Measurements from ENCODE around the gene TRMT1L. TPM values are rescaled to one million over a fixed set of nuclear protein-coding genes. Genes with fewer than 3 reads are reported as not detected.

Gene TRMT1L
- total and polyA plus RNA-seq, 5 donors from 2014 or later: 12.3 to 23.7 (median 20.2) TPM

GRCh38 chr1:185087101-185087500 is 69.7 kb downstream of the TRMT1L start:
- peaks cover 20% of the 10 kb centered on the region for H3K36me3 ChIP-seq (ENCODE audit: control insufficient read depth, insufficient read depth, low read length)
- H3K4me3 ChIP-seq (ENCODE audit: low read depth, low read length): no peak overlapping the region
- no peak for DNase-seq
- H3K27ac ChIP-seq (ENCODE audit: insufficient read depth, low read length, poor library complexity, severe bottlenecking): no peak overlapping the region
- no peak for ATAC-seq (ENCODE audit: low read depth in 2 of 2)
- Mint-ChIP-seq H3K9me3 (peaks cover 0 to 3% (median 0%) of the 10 kb centered on the region in 7 donors), H3K27ac (no peak overlapping the region), H3K27me3 (no peaks in the 10 kb centered on the region), H3K4me1 (peaks cover 8 to 28% (median 15%) of the 10 kb centered on the region in 4 donors), H3K4me3 (no peak overlapping the region), H3K36me3 (peaks cover 20% of the 10 kb centered on the region)
- no peaks in the 10 kb centered on the region for H3K27me3 ChIP-seq (ENCODE audit: control insufficient read depth, insufficient read depth, low read length)
- no peaks in the 10 kb centered on the region for H3K9me3 ChIP-seq (ENCODE audit: control insufficient read depth in 2 of 2, low read length in 2 of 2)
- no peaks in the 10 kb centered on the region for H3K4me1 ChIP-seq (ENCODE audit: control insufficient read depth, insufficient read depth, low read length, poor library complexity, severe bottlenecking)

- Mint-ChIP-seq H3K27me3 (no peaks in the 10 kb centered on the region), H3K9me3 (peaks cover 0 to 3% (median 0%) of the 10 kb centered on the region in 7 donors), H3K36me3 (peaks cover 16% of the 10 kb centered on the region), H3K27ac (no peak overlapping the region), H3K4me3 (no peak overlapping the region), H3K4me1 (peaks cover 8 to 38% (median 22%) of the 10 kb centered on the region in 4 donors)
- Histone ChIP-seq H3K36me3 (ENCODE audit: control insufficient read depth, insufficient read depth, low read length) (peaks cover 12% of the 10 kb centered on the region), H3K27ac (ENCODE audit: insufficient read depth, low read length, poor library complexity, severe bottlenecking) (no peak overlapping the region), H3K9me3 (ENCODE audit: control insufficient read depth in 2 of 2, low read length in 2 of 2) (no peaks in the 10 kb centered on the region), H3K27me3 (ENCODE audit: control insufficient read depth, insufficient read depth, low read length) (no peaks in the 10 kb centered on the region), H3K4me1 (ENCODE audit: control insufficient read depth, insufficient read depth, low read length, poor library complexity, severe bottlenecking) (no peaks in the 10 kb centered on the region), H3K4me3 (ENCODE audit: low read depth, low read length) (no peak overlapping the region)
- no peak for ATAC-seq (ENCODE audit: low read depth in 2 of 2)
- DNase-seq: no peak
These were observed 72.9 kb downstream of the TRMT1L start for GRCh38 chr1:185083818-185084217.

GRCh38 chr1:185080422-185080821 is 76.3 kb downstream of the TRMT1L start:
- no peaks in the 10 kb centered on the region for H3K27me3 ChIP-seq (ENCODE audit: control insufficient read depth, insufficient read depth, low read length)
- H3K4me1 ChIP-seq (ENCODE audit: control insufficient read depth, insufficient read depth, low read length, poor library complexity, severe bottlenecking): no peaks in the 10 kb centered on the region
- peaks cover 4% of the 10 kb centered on the region for H3K36me3 Mint-ChIP-seq
- no peaks in the 10 kb centered on the region for H3K9me3 ChIP-seq (ENCODE audit: control insufficient read depth in 2 of 2, low read length in 2 of 2)
- H3K27ac Mint-ChIP-seq: no peak overlapping the region
- no peak overlapping the region for H3K4me3 ChIP-seq (ENCODE audit: low read depth, low read length)
- DNase-seq (no peak), ATAC-seq (ENCODE audit: low read depth in 2 of 2) (no peak)
- peaks cover 0 to 4% (median 0%) of the 10 kb centered on the region in 7 donors for H3K9me3 Mint-ChIP-seq
- H3K4me3 Mint-ChIP-seq: no peak overlapping the region
- H3K36me3 ChIP-seq (ENCODE audit: control insufficient read depth, insufficient read depth, low read length): no peaks in the 10 kb centered on the region
- H3K27ac ChIP-seq (ENCODE audit: insufficient read depth, low read length, poor library complexity, severe bottlenecking): no peak overlapping the region
- peaks cover 15 to 40% (median 24%) of the 10 kb centered on the region in 4 donors for H3K4me1 Mint-ChIP-seq
- no peaks in the 10 kb centered on the region for H3K27me3 Mint-ChIP-seq

GRCh38 chr1:185077374-185077773 is 79.4 kb downstream of the TRMT1L start:
- Histone ChIP-seq H3K4me1 (ENCODE audit: control insufficient read depth, insufficient read depth, low read length, poor library complexity, severe bottlenecking) (no peaks in the 10 kb centered on the region), H3K36me3 (ENCODE audit: control insufficient read depth, insufficient read depth, low read length) (no peaks in the 10 kb centered on the region), H3K9me3 (ENCODE audit: control insufficient read depth in 2 of 2, low read length in 2 of 2) (no peaks in the 10 kb centered on the region), H3K27ac (ENCODE audit: insufficient read depth, low read length, poor library complexity, severe bottlenecking) (no peak overlapping the region), H3K27me3 (ENCODE audit: control insufficient read depth, insufficient read depth, low read length) (no peaks in the 10 kb centered on the region), H3K4me3 (ENCODE audit: low read depth, low read length) (no peak overlapping the region)
- DNase-seq: no peak
- no peak overlapping the region for H3K4me3 Mint-ChIP-seq
- peaks cover 15 to 44% (median 28%) of the 10 kb centered on the region in 4 donors for H3K4me1 Mint-ChIP-seq
- ATAC-seq (ENCODE audit: low read depth in 2 of 2): no peak
- H3K27me3 Mint-ChIP-seq: no peaks in the 10 kb centered on the region
- H3K9me3 Mint-ChIP-seq: peaks cover 0 to 4% (median 0%) of the 10 kb centered on the region in 7 donors
- H3K27ac Mint-ChIP-seq: no peak overlapping the region
- peaks cover 6% of the 10 kb centered on the region for H3K36me3 Mint-ChIP-seq

DNA sequence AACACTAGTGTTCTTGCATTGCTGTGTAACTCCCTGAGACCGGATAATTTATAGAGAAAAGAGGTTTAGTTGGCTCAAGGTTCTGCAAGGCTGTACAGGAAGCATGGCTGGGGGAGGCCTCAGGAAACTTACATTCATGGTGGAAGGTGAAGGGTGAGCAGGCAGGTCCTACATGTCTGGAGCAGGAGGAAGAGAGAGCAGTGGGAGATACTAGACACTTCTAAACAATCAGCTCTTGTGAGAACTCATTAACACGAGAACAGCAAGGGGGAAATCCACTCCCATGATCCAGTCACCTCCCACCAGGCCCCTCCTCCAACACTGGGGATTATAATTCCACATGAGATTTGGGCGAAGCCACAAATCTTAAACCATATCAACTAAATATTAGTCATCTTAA is 81.3 kb downstream of the TRMT1L start:
- no peaks in the 10 kb centered on the region for H3K4me1 ChIP-seq (ENCODE audit: control insufficient read depth, insufficient read depth, low read length, poor library complexity, severe bottlenecking)
- peaks cover 25 to 54% (median 35%) of the 10 kb centered on the region in 4 donors for H3K4me1 Mint-ChIP-seq
- no peak overlapping the region for H3K4me3 ChIP-seq (ENCODE audit: low read depth, low read length)
- no peak overlapping the region for H3K27ac ChIP-seq (ENCODE audit: insufficient read depth, low read length, poor library complexity, severe bottlenecking)
- no peaks in the 10 kb centered on the region for H3K36me3 ChIP-seq (ENCODE audit: control insufficient read depth, insufficient read depth, low read length)
- no peak for DNase-seq
- no peaks in the 10 kb centered on the region for H3K27me3 ChIP-seq (ENCODE audit: control insufficient read depth, insufficient read depth, low read length)
- H3K9me3 ChIP-seq (ENCODE audit: control insufficient read depth in 2 of 2, low read length in 2 of 2): no peaks in the 10 kb centered on the region
- H3K27me3 Mint-ChIP-seq: no peaks in the 10 kb centered on the region
- no peak overlapping the region for H3K4me3 Mint-ChIP-seq
- H3K36me3 Mint-ChIP-seq: peaks cover 16% of the 10 kb centered on the region
- H3K27ac Mint-ChIP-seq: peak overlapping the region in 1 of 3 donors; percentile 20
- ATAC-seq (ENCODE audit: low read depth in 2 of 2): no peak
- H3K9me3 Mint-ChIP-seq: peaks cover 0 to 2% (median 0%) of the 10 kb centered on the region in 7 donors

DNA sequence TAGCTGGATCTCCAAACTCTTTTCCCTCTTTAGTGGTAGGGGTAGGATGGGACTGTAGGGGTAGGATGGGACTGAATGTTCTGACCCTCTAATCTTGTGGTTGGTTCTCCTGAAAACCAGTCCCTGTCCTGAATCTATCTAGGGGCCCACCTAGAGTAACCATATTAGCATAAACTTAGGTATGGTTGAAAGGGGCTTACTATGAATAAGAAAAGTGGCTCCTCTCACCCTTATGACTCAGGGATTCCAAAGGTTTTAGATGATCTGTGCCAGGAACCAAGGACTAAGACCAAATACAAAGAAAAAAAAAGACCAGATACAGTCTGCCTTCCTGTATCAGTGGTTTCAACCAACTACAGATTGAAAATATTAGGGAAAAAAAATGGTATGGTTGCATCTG is 82.4 kb downstream of the TRMT1L start:
- DNase-seq: no peak
- peaks cover 0 to 2% (median 0%) of the 10 kb centered on the region in 7 donors for H3K9me3 Mint-ChIP-seq
- H3K4me1 Mint-ChIP-seq: peaks cover 19 to 50% (median 32%) of the 10 kb centered on the region in 4 donors
- no peaks in the 10 kb centered on the region for H3K27me3 Mint-ChIP-seq
- Histone ChIP-seq H3K4me1 (ENCODE audit: control insufficient read depth, insufficient read depth, low read length, poor library complexity, severe bottlenecking) (no peaks in the 10 kb centered on the region), H3K36me3 (ENCODE audit: control insufficient read depth, insufficient read depth, low read length) (no peaks in the 10 kb centered on the region), H3K9me3 (ENCODE audit: control insufficient read depth in 2 of 2, low read length in 2 of 2) (no peaks in the 10 kb centered on the region), H3K4me3 (ENCODE audit: low read depth, low read length) (no peak overlapping the region), H3K27me3 (ENCODE audit: control insufficient read depth, insufficient read depth, low read length) (no peaks in the 10 kb centered on the region), H3K27ac (ENCODE audit: insufficient read depth, low read length, poor library complexity, severe bottlenecking) (no peak overlapping the region)
- peak overlapping the region in 1 of 3 donors; percentile 52 for H3K27ac Mint-ChIP-seq
- H3K4me3 Mint-ChIP-seq: no peak overlapping the region
- peaks cover 16% of the 10 kb centered on the region for H3K36me3 Mint-ChIP-seq
- no peak for ATAC-seq (ENCODE audit: low read depth in 2 of 2)

GRCh38 chr1:185073725-185074124 is 83.0 kb downstream of the TRMT1L start:
- peaks cover 19 to 53% (median 33%) of the 10 kb centered on the region in 4 donors for H3K4me1 Mint-ChIP-seq
- no peaks in the 10 kb centered on the region for H3K27me3 Mint-ChIP-seq
- no peaks in the 10 kb centered on the region for H3K4me1 ChIP-seq (ENCODE audit: control insufficient read depth, insufficient read depth, low read length, poor library complexity, severe bottlenecking)
- no peak overlapping the region for H3K4me3 Mint-ChIP-seq
- ATAC-seq (ENCODE audit: low read depth in 2 of 2) (no peak), DNase-seq (no peak)
- no peak overlapping the region for H3K27ac ChIP-seq (ENCODE audit: insufficient read depth, low read length, poor library complexity, severe bottlenecking)
- no peaks in the 10 kb centered on the region for H3K36me3 ChIP-seq (ENCODE audit: control insufficient read depth, insufficient read depth, low read length)
- peak overlapping the region in 1 of 3 donors; percentile 36 for H3K27ac Mint-ChIP-seq
- no peaks in the 10 kb centered on the region for H3K9me3 ChIP-seq (ENCODE audit: control insufficient read depth in 2 of 2, low read length in 2 of 2)
- peaks cover 0 to 2% (median 0%) of the 10 kb centered on the region in 7 donors for H3K9me3 Mint-ChIP-seq
- peaks cover 16% of the 10 kb centered on the region for H3K36me3 Mint-ChIP-seq
- no peaks in the 10 kb centered on the region for H3K27me3 ChIP-seq (ENCODE audit: control insufficient read depth, insufficient read depth, low read length)
- no peak overlapping the region for H3K4me3 ChIP-seq (ENCODE audit: low read depth, low read length)

DNA sequence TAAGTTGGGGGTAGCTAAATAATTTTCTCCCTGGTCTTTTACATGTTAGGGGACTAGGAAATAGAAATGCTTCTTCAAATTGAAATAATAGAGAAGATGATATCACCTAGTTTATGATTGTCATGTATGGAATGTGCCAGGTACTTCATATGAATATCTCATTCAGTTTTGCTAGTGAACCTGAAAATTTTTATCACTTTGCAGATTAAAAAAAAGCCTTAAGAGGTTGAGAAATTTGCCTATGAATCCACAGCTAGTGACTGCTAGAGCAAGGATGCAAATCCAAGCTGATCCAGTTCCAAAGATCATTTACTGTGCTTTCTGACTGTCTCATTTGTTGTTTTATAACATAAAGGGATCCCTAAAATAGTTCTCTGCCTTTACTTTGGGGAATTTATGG is 86.7 kb downstream of the TRMT1L start:
- Mint-ChIP-seq H3K27me3 (no peaks in the 10 kb centered on the region), H3K4me1 (peaks cover 18 to 61% (median 50%) of the 10 kb centered on the region in 4 donors), H3K27ac (no peak overlapping the region), H3K36me3 (peaks cover 37% of the 10 kb centered on the region), H3K9me3 (peaks cover 0 to 2% (median 0%) of the 10 kb centered on the region in 7 donors), H3K4me3 (no peak overlapping the region)
- no peak for ATAC-seq (ENCODE audit: low read depth in 2 of 2)
- no peak overlapping the region for H3K27ac ChIP-seq (ENCODE audit: insufficient read depth, low read length, poor library complexity, severe bottlenecking)
- DNase-seq: no peak
- H3K36me3 ChIP-seq (ENCODE audit: control insufficient read depth, insufficient read depth, low read length): peaks cover 5% of the 10 kb centered on the region
- H3K4me1 ChIP-seq (ENCODE audit: control insufficient read depth, insufficient read depth, low read length, poor library complexity, severe bottlenecking): no peaks in the 10 kb centered on the region
- no peaks in the 10 kb centered on the region for H3K9me3 ChIP-seq (ENCODE audit: control insufficient read depth in 2 of 2, low read length in 2 of 2)
- H3K27me3 ChIP-seq (ENCODE audit: control insufficient read depth, insufficient read depth, low read length): no peaks in the 10 kb centered on the region
- no peak overlapping the region for H3K4me3 ChIP-seq (ENCODE audit: low read depth, low read length)
